Gastroesophageal sphincter (tissue), 3 donors: Measurements from ENCODE around the gene MTREX.

Experiments used
- EP300 ChIP-seq: sonication (generic); formaldehyde crosslinking; IDR thresholded peaks from one replicate; pipeline ENCODE4 v1.6.1; 2017; ENCODE audit warnings: antibody characterized with exemption, mild to moderate bottlenecking
- POLR2AphosphoS5 ChIP-seq: sonication (generic); formaldehyde crosslinking; IDR thresholded peaks from one replicate; pipeline ENCODE4 v1.6.1; 2017; ENCODE audit warnings: antibody characterized with exemption
- TF ChIP-seq, protein P1 (sequence below), 4 experiments: fragments of 200-600 bp in 2 of 4; fragments of 450-650 bp in 2 of 4; sonication (generic) in 1 of 4; IDR thresholded peaks; one replicate each; pipeline ENCODE4 v1.5.1; 2017 to 2019; ENCODE audit warnings: antibody characterized with exemption in 4 of 4, mild to moderate bottlenecking in 2 of 4, moderate library complexity in 2 of 4

DNA sequence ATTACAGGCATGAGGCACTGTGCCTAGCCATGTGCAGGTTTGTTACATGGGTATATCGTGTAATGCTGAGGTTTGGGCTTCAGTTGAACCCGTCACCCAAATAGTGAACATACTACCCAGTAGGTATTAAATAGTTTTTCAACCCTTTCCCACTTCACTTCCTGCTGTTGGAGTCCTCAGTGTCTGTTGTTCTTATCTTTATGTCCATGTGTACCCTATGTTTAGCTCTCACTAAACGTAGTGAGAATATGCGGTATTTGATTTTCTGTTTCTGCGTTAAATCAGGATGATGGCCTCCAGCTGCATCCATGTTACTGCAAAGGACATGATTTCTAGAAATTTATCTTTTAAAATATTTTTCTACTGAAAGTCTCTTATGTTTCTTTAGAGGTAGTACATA, 17.8 kb downstream of the MTREX start:
- TF ChIP-seq POLR2AphosphoS5 (no peak), EP300 (no peak)
- TF ChIP-seq, protein P1, sequence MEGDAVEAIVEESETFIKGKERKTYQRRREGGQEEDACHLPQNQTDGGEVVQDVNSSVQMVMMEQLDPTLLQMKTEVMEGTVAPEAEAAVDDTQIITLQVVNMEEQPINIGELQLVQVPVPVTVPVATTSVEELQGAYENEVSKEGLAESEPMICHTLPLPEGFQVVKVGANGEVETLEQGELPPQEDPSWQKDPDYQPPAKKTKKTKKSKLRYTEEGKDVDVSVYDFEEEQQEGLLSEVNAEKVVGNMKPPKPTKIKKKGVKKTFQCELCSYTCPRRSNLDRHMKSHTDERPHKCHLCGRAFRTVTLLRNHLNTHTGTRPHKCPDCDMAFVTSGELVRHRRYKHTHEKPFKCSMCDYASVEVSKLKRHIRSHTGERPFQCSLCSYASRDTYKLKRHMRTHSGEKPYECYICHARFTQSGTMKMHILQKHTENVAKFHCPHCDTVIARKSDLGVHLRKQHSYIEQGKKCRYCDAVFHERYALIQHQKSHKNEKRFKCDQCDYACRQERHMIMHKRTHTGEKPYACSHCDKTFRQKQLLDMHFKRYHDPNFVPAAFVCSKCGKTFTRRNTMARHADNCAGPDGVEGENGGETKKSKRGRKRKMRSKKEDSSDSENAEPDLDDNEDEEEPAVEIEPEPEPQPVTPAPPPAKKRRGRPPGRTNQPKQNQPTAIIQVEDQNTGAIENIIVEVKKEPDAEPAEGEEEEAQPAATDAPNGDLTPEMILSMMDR (IDR thresholded peaks at IDR 0.05): no peak
